ENCODE measurements around the gene OPTC. TPM values are rescaled to one million over a fixed set of nuclear protein-coding genes. Genes with fewer than 3 reads are reported as not detected.

Gene OPTC
- total RNA-seq, 4 donors from 2014 or later = not detected

DNA sequence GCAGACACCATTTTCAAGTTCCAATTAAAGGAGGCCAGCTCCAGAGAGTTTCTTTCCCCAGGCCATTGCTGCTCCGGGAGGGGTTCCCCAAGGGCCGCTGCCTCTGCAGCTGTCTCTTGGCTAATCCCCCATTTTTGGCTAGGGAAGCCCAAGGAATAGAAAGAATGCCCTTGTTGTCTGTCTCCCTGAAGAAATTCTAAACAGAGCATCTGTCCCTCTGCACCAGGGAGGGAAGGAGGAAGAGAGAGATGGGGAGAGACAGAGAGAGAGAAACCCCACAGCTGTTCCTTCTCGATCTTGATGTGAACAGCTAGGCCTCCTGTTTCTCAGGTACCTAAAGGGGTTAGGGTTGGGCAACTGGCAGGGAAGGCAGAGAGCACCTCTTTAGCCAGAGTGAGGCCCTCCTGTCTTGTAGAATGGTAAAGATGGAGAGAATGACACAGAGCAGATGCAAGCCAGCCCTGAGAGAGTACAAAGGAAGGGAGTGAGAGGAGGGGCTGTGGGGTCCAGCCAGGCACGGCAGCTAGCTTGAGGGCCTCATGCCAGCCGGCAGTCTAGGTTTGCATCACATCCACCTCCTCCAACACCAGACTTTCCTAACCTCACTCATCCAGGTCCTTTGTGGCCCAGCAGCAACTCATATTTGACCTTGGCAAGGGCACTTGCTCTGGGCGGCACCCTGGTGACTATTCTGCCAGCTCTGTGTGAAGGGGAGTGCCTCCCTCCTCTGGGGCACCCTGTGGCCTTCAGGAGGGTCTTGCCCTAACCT lies 13.1 kb downstream of the OPTC start:
- 22% methylated on average over 6 of the region's 6 CpGs for WGBS

DNA sequence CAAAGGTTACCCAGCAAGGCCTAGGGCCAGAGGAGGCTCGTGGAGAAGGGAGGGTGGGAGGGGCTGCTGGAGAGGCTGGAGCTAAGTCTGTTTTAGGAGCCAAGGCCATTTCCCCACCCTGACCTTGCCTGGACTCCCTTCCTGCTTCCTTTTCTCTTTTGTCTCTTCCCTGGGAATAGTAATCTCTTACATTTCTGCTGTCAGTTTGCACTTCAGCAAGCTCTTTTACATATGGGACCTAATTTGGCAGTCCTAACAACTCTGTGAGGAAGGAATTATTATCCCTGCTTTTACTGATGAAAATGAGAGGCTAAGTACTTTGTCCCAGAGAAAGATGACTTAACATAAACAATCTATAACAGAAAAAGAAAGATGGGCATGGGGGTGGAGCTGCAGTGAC lies 13.8 kb downstream of the OPTC start:
- Histone ChIP-seq H3K9me3 (no peaks in the 10 kb centered on the region), H3K36me3 (no peaks in the 10 kb centered on the region), H3K27ac (peak overlapping the region; percentile 54), H3K27me3 (no peaks in the 10 kb centered on the region), H3K4me1 (peaks cover 37% of the 10 kb centered on the region), H3K4me3 (no peak overlapping the region)
- DNase-seq (ENCODE audit: low spot score in 2 of 2) = no peak
- TF ChIP-seq POLR2AphosphoS5 (IDR thresholded peaks at IDR 0.05) (no peak), EP300 (IDR thresholded peaks at IDR 0.05) (no peak), POLR2A (IDR thresholded peaks at IDR 0.05) (no peak)
- TF ChIP-seq, protein P1, sequence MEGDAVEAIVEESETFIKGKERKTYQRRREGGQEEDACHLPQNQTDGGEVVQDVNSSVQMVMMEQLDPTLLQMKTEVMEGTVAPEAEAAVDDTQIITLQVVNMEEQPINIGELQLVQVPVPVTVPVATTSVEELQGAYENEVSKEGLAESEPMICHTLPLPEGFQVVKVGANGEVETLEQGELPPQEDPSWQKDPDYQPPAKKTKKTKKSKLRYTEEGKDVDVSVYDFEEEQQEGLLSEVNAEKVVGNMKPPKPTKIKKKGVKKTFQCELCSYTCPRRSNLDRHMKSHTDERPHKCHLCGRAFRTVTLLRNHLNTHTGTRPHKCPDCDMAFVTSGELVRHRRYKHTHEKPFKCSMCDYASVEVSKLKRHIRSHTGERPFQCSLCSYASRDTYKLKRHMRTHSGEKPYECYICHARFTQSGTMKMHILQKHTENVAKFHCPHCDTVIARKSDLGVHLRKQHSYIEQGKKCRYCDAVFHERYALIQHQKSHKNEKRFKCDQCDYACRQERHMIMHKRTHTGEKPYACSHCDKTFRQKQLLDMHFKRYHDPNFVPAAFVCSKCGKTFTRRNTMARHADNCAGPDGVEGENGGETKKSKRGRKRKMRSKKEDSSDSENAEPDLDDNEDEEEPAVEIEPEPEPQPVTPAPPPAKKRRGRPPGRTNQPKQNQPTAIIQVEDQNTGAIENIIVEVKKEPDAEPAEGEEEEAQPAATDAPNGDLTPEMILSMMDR (IDR thresholded peaks at IDR 0.05) = no peak
- 15% methylated on average over 1 of the region's 1 CpG for whole genome bisulfite sequencing

More for the DNA sequence above, 13.1 kb downstream of the OPTC start:
- Histone ChIP-seq H3K9me3 (no peaks in the 10 kb centered on the region), H3K27ac (peak overlapping the region; percentile 54), H3K4me1 (peaks cover 30% of the 10 kb centered on the region), H3K36me3 (no peaks in the 10 kb centered on the region), H3K27me3 (no peaks in the 10 kb centered on the region), H3K4me3 (no peak overlapping the region)
- DNase-seq (ENCODE audit: low spot score in 2 of 2) = no peak
- TF ChIP-seq POLR2A (IDR thresholded peaks at IDR 0.05) (no peak), EP300 (IDR thresholded peaks at IDR 0.05) (no peak), POLR2AphosphoS5 (IDR thresholded peaks at IDR 0.05) (no peak)
- TF ChIP-seq, protein P1 (IDR thresholded peaks at IDR 0.05) = no peak

DNA sequence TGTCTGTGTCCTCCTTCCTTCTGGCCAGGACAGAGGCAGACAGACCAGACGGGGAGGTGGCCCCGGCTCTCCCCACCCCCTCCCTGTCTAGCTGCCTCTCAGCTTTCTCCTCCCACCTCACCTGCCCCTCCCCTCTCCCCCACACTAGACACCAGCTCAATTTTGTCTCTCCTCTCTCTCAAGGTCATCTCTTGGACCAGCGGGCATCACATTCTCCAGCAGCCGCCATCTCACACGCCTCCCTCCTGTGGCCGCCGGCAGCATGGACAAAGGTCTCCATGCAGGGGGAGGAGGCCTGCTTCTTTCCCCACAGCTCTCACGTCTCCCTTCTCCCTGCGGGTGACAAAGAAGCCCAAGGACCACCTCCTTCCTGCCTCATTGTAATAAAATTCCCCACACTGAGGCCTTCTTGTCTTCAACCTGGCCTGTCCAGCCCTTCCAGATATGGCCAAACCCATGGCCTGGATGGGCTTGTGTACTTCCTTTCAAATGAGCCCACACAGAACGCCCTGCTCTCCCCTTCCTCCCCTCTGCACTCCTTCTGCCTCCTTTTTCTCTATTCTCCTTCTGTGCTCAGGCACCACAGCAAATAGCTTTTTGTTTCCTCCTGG lies 14.6 kb downstream of the OPTC start:
- TF ChIP-seq EP300 (IDR thresholded peaks at IDR 0.05) (no peak), POLR2AphosphoS5 (IDR thresholded peaks at IDR 0.05) (no peak), POLR2A (IDR thresholded peaks at IDR 0.05) (no peak)
- TF ChIP-seq, protein P1 (IDR thresholded peaks at IDR 0.05) = no peak
- Histone ChIP-seq H3K4me3 (no peak overlapping the region), H3K27me3 (no peaks in the 10 kb centered on the region), H3K36me3 (no peaks in the 10 kb centered on the region), H3K27ac (no peak overlapping the region), H3K9me3 (no peaks in the 10 kb centered on the region), H3K4me1 (peaks cover 45% of the 10 kb centered on the region)
- 82% methylated on average over 10 of the region's 10 CpGs for WGBS
- no peak for DNase-seq (ENCODE audit: low spot score in 2 of 2)

DNA sequence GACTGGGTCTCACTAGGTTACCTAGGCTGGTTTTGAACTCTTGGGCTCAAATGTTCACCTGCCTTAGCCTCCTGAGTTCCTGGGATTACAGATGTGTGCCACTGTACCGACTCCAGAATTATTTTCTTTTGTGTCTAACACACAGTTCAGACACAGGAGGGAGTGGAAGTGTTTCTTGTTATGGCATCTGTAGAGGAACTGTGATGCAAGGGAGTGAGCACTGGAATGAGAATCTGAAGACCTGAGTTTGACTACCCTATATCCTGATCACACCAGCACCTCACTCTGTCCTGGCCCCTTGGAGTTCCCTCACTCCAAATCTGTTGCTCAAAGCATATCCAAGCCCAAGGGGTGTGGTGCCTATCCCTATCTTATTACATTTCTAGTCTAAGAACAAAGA lies 15.2 kb downstream of the OPTC start:
- Histone ChIP-seq H3K9me3 (no peaks in the 10 kb centered on the region), H3K4me1 (peaks cover 51% of the 10 kb centered on the region), H3K27me3 (no peaks in the 10 kb centered on the region), H3K27ac (no peak overlapping the region), H3K36me3 (no peaks in the 10 kb centered on the region), H3K4me3 (no peak overlapping the region)
- DNase-seq (ENCODE audit: low spot score in 2 of 2) = no peak
- TF ChIP-seq, protein P1 (IDR thresholded peaks at IDR 0.05) = no peak
- TF ChIP-seq POLR2AphosphoS5 (IDR thresholded peaks at IDR 0.05) (no peak), POLR2A (IDR thresholded peaks at IDR 0.05) (no peak), EP300 (IDR thresholded peaks at IDR 0.05) (no peak)
- WGBS = 44% methylated on average over 1 of the region's 1 CpG

DNA sequence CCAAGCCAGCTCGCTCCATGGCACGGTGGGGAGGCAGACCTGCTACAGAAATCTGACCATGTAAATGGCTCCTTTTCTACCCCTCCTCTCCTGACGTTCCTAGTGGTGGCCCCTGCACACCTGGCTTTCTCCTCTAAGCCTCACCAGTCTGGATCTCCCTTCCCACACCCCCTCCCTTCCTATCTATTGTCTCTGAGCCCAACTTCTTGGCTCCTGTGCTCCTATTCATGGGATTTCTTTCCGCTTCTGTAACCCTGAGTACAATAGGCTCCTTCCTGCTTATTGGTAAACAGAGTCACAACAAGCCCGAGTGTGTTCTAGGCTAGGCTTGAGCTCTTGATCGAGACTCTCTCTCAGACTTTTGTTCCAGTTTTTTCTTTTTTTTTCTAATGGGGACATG lies 17.6 kb downstream of the OPTC start:
- no peak for DNase-seq (ENCODE audit: low spot score in 2 of 2)
- no peaks in the 10 kb centered on the region for H3K36me3 ChIP-seq
- H3K4me3 ChIP-seq = no peak overlapping the region
- no peaks in the 10 kb centered on the region for H3K27me3 ChIP-seq
- no peaks in the 10 kb centered on the region for H3K9me3 ChIP-seq
- H3K4me1 ChIP-seq = peaks cover 55% of the 10 kb centered on the region
- WGBS = 76% methylated on average over 6 of the region's 6 CpGs
- TF ChIP-seq POLR2AphosphoS5 (IDR thresholded peaks at IDR 0.05) (no peak), POLR2A (IDR thresholded peaks at IDR 0.05) (no peak), EP300 (IDR thresholded peaks at IDR 0.05) (no peak)
- TF ChIP-seq, protein P1 (IDR thresholded peaks at IDR 0.05) = no peak
- no peak overlapping the region for H3K27ac ChIP-seq

Measured in suprapubic skin (tissue), 4 donors.